ENCODE results near the gene METTL26.

Gene METTL26

GRCh38 chr16:637081-638018, 1.2 kb upstream of the METTL26 start:
- DNase-seq, result no peak

GRCh38 chr16:635573-636205, 416 bp downstream of the METTL26 start:
- no peak for DNase-seq

GRCh38 chr16:634996-635395, 1.1 kb downstream of the METTL26 start:
- DNase-seq, result no peak

- no peak for DNase-seq
Observed at GRCh38 chr16:634051-634670, 1.9 kb downstream of the METTL26 start.

- DNase-seq, result no peak
Observed at GRCh38 chr16:633336-634050, 2.6 kb downstream of the METTL26 start.

GRCh38 chr16:632486-633335, 3.4 kb downstream of the METTL26 start:
- DNase-seq, result no peak

GRCh38 chr16:631808-632358, 4.2 kb downstream of the METTL26 start:
- DNase-seq, result no peak

GRCh38 chr16:630815-631405, 5.2 kb downstream of the METTL26 start, which contains the start of gene WFIKKN1:
TSS of gene WFIKKN1 (plus strand) at chr16:630985. CDS start at chr16:631254, 269 bp downstream.
- DNase-seq, result no peak

GRCh38 chr16:630249-630814, 5.8 kb downstream of the METTL26 start:
- DNase-seq, result no peak

- DNase-seq, result no peak
Observed at GRCh38 chr16:629833-630248, 6.3 kb downstream of the METTL26 start.

- DNase-seq, result peak; percentile 53
Observed at GRCh38 chr16:629185-629832, 6.8 kb downstream of the METTL26 start.

GRCh38 chr16:628321-629061, 7.6 kb downstream of the METTL26 start:
- no peak for DNase-seq

GRCh38 chr16:627454-628239, 8.5 kb downstream of the METTL26 start:
- no peak for DNase-seq

GRCh38 chr16:626787-627453, 9.2 kb downstream of the METTL26 start:
- DNase-seq, result no peak

GRCh38 chr16:625977-626765, 9.9 kb downstream of the METTL26 start:
- DNase-seq, result no peak

- no peak for DNase-seq
Observed at GRCh38 chr16:625117-625976, 10.8 kb downstream of the METTL26 start.
